Hematopoietic multipotent progenitor cell treated with erythropoietin and hydrocortisone succinate and interleukin-3 and kit ligand, for 15 days (in vitro differentiated cells): ENCODE measurements around the gene SPATA31E1.
"Not testable (repeated sequence)": the region's sequence is repeated elsewhere in the genome, so short reads cannot be mapped to it uniquely, and the experiment has no call there.

ENCODE experiments used
- DNase-seq: peaks from one replicate; pipeline ENCODE4 v3.0.0-alpha.2; 2015; ENCODE audit warnings: low spot score

Gene SPATA31E1

DNA sequence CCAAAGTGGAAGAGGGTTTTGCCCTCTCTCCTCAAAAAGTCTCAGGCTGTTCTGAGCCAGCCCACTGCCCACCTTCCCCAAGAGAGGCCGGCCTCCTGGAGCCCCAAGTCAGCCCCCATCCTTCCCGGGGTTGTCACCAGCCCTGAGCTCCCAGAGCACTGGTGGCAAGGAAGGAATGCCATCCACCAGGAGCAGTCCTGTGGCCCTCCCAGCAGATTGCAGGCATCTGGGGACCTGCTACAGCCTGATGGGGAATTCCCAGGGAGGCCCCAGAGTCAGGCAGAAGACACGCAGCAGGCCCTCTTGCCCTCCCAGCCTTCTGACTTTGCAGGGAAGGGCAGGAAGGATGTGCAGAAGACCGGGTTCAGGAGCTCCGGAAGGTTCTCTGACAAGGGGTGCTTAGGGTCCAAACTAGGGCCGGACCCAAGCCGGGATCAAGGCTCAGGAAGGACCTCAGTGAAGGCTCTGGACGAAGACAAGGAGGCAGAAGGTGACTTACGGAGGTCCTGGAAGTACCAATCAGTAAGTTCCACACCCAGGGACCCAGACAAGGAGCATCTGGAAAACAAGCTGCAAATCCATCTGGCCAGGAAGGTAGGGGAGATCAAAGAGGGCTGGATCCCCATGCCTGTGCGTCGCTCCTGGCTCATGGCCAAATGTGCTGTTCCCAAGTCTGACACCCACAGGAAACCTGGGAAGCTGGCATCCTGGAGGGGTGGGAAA lies 3.7 kb downstream of the SPATA31E1 start:
- no peak for DNase-seq

GRCh38 chr9:87886933-87887505 lies 4.3 kb downstream of the SPATA31E1 start:
- no peak for DNase-seq

- DNase-seq: no peak
Observed at GRCh38 chr9:87887661-87888480, 5.2 kb downstream of the SPATA31E1 start.

DNA sequence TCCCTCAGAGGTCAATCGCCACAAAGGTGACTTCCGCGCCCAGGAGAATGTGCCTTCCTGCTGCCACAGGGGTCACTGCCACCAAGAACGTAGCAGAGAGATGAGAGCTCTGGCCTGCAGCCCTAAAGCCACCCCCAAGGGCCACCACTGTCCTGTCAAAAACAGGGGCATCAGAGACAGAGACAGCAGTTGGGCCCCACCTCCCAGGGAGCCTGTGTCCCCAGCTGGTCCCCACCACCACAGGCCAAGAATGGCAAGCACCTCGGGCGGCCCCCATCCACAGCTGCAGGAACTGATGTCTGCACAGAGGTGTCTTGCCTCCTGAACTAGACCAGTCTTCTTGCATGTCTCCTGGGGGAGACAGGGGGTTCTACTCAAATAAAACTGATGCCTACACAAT lies 5.8 kb downstream of the SPATA31E1 start:
- DNase-seq: no peak

GRCh38 chr9:87889065-87889881 lies 6.6 kb downstream of the SPATA31E1 start:
- DNase-seq: no peak

DNA sequence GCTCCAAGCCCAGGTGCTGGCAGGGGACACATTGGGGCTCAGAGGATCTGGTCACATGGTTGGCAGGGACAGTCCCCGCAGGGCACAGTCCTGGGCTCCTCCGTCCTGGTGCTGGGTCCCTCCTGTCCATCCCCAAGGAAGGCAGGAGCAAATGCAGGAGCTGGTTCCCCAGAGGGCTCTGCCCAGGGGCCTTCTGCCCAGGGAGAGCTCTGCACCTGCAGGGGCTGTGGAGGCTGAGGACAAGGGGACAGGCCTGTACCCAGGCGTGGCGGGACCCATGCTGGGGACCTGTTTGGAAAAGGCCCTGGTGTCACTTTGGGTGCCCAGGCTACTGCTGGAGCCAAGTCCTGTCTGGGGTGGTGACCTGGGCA lies 7.2 kb downstream of the SPATA31E1 start:
- no peak for DNase-seq

DNA sequence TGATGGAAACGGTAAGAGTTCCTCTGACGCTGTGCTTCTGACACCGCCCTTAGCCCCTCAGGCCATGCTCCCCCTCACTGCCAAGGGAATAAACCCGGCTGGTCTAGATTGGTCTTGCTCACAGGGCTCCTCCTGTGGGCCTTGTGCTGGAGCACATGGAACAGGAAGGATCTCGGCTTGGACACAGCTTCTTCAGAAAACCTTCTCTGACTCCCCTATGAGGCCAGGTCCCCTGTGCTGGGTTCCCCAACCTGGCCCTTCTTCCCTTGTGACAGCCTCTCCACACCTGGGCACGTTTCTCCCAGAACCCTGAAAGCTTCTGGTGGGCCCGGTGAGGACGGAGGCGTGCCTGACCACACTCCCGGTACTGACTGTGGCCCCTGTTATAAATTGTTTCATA lies 8.2 kb downstream of the SPATA31E1 start:
- no peak for DNase-seq

DNA sequence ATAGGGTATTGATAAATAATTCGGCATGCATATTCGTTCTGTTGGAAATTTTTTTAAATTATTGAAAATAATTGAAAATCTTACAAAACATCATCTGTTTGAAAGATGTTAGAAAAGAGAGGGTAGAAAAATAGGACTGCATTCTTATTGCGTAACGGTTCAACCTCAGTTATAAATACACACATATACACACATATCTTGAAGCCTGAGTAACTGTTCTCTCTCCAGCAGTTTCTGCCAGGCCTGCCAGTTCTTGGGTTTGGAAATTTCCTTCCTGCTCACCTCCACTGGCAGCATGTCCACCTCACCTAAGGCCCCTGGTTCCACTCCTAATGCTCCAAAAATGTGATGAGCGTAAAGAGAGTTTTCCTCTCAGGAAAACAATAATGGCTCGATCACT lies 9.1 kb downstream of the SPATA31E1 start:
- DNase-seq: no peak

GRCh38 chr9:87892956-87893355 lies 10.3 kb downstream of the SPATA31E1 start:
- no peak for DNase-seq

GRCh38 chr9:87894998-87895625 lies 12.4 kb downstream of the SPATA31E1 start:
- DNase-seq: no peak

GRCh38 chr9:87896891-87897290 lies 14.2 kb downstream of the SPATA31E1 start:
- no peak for DNase-seq

- DNase-seq: no peak
Observed at GRCh38 chr9:87898151-87898550, 15.5 kb downstream of the SPATA31E1 start.

GRCh38 chr9:87902371-87902770 lies 19.7 kb downstream of the SPATA31E1 start:
- DNase-seq: not testable (repeated sequence)

DNA sequence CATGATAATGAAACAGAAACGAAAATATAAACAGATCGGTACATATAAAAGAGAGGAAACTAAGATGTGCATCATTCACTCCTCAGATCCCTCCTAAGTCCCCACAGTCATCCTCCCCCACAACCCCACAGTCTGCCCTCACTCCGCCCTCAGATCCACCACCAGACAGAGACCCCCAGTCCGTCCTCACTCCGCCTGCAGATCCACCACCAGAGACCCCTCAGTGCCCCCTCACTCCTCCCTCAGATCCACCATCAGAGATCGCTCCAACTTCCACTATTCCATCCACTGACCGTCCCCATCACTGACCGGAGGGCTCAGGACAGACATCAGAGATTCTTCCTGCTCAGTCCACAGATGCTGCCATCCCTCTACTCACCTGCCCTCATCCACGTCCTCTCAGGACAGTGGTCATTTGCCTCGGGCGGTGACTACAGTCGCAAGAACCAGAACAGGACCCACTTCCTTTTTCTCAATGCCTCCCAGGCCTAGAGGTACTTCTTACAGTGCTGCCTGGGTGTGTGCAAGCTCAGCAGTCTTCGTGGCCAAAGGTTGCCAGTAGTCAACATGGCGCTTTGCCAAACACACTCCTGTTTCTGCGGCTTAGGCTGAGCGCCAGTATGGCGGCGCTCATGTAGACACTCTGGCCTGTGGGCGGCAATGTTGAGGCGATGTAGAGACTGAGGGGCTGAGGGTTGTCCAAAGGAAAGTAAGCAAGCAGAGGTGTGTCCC lies 26.8 kb downstream of the SPATA31E1 start:
- DNase-seq: peak; percentile 26

DNA sequence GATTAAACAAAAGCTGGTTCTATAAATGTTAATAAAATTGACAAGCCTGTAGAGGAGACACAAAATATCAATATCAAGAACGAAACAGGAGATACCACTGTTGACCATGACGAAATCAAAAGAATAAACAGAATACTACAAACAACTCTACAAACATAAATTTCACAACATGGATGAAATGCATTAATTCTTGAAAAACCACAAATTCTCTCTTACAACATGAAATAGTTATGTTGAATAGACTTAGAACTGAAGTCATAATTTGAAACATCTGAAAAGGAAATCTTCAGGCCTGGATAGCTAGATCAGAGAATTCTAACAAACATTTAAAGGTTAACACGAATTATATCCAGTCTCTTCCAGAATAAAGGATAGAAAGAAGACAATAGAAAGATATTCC lies 28.1 kb downstream of the SPATA31E1 start:
- DNase-seq: no peak

- not testable (repeated sequence) for DNase-seq
Observed at GRCh38 chr9:87917662-87918061, 35.0 kb downstream of the SPATA31E1 start, which contains the start of gene SPATA31C1. SPATA31C1 (plus strand) TSS chr9:87917962.

- DNase-seq: not testable (repeated sequence)
Observed at GRCh38 chr9:87919013-87919412, 36.3 kb downstream of the SPATA31E1 start.

DNA sequence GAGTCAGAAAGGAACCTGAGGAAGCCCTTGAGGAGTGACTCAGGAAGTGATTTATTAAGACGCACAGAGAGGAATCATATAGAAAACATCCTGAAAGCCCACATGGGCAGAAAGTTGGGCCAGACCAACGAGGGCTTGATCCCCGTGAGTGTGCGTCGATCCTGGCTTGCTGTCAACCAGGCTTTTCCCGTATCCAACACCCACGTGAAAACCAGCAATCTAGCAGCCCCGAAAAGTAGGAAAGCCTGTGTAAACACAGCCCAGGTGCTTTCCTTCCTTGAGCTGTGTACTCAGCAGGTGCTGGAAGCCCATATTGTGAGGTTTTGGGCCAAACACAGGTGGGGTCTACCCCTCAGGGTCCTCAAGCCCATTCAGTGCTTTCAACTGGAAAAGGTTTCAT lies 38.9 kb downstream of the SPATA31E1 start:
- DNase-seq: not testable (repeated sequence)

DNA sequence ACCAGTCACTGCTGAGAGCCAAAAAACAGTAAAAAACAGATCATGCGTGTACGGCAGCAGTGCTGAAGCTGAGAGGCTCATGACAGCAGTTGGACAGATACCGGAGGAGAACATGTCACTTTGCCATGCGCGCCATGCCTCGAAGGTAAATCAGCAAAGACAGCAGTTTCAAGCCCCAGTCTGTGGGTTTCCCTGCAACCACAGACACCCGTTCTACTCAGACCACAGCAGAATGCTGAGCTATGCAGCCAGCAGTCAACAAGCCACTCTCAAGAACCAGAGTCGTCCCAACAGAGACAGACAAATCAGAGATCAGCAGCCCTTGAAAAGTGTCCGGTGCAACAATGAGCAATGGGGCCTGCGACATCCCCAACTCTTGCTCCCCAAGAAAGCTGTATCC lies 40.3 kb downstream of the SPATA31E1 start:
- DNase-seq: not testable (repeated sequence)

DNA sequence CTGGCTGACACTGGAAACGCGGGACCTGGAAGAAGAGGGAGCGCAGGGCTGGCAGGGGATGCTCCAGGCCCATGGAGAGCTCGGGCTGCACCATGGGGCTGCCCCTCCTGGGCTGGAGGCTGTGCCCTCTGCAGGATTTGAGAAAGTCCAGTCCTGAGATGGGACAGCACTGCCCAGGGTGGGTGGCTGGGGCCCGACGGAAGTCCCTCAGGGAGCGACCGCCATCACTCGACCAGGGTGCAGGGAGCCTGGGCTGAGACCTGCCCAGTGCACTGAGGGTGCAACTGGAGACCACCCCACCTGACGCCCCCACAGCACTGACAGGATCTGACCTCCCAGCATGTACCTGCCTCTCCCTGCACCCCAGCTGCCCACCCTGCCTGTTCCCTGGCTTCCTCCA lies 42.2 kb downstream of the SPATA31E1 start:
- not testable (repeated sequence) for DNase-seq

DNA sequence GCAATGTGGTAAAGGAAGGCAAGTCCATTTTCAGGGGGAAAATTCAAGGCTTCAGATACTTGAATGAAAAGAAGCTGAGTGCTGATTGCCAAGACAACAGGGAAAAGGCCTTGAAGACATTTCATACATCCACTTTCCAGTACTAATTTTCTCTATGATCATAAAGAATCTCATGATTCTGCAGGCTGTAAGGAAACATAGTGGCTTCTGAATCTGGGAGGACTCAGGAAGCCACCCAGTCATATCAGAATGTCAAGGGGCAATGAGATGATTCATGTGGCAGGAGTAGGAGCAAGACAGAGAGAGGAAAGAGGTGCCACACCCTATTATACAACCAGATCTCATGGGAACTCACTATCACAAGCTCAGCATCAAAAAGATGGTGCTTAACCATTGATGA lies 46.5 kb downstream of the SPATA31E1 start:
- not testable (repeated sequence) for DNase-seq
